Pancreas (tissue), 10 donors: ENCODE results near the gene NOTUM. TPM values are rescaled to one million over a fixed set of nuclear protein-coding genes. Genes with fewer than 3 reads are reported as not detected.
"Not testable (repeated sequence)": the region's sequence is repeated elsewhere in the genome, so short reads cannot be mapped to it uniquely, and the experiment has no call there.

Source experiments
- ATAC-seq, 4 donors: fragments of 200-7000 bp; cut with Tn5 transposase; one replicate each; pipeline versions ENCODE4 v1.8.0 to v1.9.1; 2020; ENCODE audit warnings: mild to moderate bottlenecking in 4 of 4, moderate library complexity in 4 of 4
- DNase-seq, 6 donors: peaks; one replicate each; pipeline ENCODE4 v3.0.0-alpha.2; 2020
- FAIRE-seq: peaks from 2 replicates; lab custom pipeline; 2012; peaks lifted over from hg19 to GRCh38; lab: Jason Lieb, UNC
- H3K27ac ChIP-seq, 4 donors: fragments of 200-600 bp; sonication (generic); 1 replicate in 3 of 4; 2 replicates in 1 of 4; pipeline versions ENCODE4 v1.5.0 to v1.8.0; 2020
- H3K27me3 ChIP-seq, 4 donors: fragments of 200-600 bp; one replicate each; pipeline ENCODE4 v1.8.0; 2021
- H3K36me3 ChIP-seq, 3 donors: fragments of 200-600 bp; sonication (generic) in 1 of 3; one replicate each; pipeline versions ENCODE4 v1.5.0 to v1.8.0; 2020 to 2021
- H3K4me1 ChIP-seq, 3 donors: fragments of 200-600 bp; one replicate each; pipeline ENCODE4 v1.8.0; 2021
- H3K4me3 ChIP-seq, 4 donors: fragments of 200-600 bp; sonication (generic) in 2 of 4; one replicate each; pipeline versions ENCODE4 v1.5.0 to v1.8.0; 2020 to 2021
- H3K9me3 ChIP-seq, 4 donors: fragments of 200-600 bp; one replicate each; pipeline ENCODE4 v1.8.0; 2021
- CTCF ChIP-seq, 4 donors: fragments of 200-600 bp; sonication (generic) in 3 of 4; IDR thresholded peaks; one replicate each; pipeline versions ENCODE4 v1.5.0 to v1.8.0; 2021; ENCODE audit warnings: antibody characterized with exemption in 4 of 4
- WGBS, 2 donors: extraction: QIAGEN DNeasy Blood & Tissue Kit; methylation state at CpG; one replicate each; pipeline ENCODE4 v1.1.7; 2013; 5-methylcytosine and 5-hydroxymethylcytosine counted together
- intact Hi-C, 3 donors: fragments of 100-400 bp; cut with DNase I; formaldehyde crosslinking; loops; one replicate each; pipeline versions ENCODE4 v1.11.1 to v1.14.2; 2022
- polyA plus RNA-seq, 2 donors: library from polyadenylated mRNA; stranded (reverse); fragments of 200-250 nt; gene quantifications; one replicate each; pipeline ENCODE4 v1.2.3, GENCODE V29; 2013
- total RNA-seq, 6 donors: library from RNA; stranded (reverse); fragmentation: NEBNext Ultra II Directional in 4 of 6; extraction: Animal tissue kit (Norgen Biotek cat#: 25700) in 4 of 6; gene quantifications; one replicate each; pipeline versions ENCODE4 v1.2.1 to v1.2.4, GENCODE V29; 2021 to 2023
- donor health status: healthy with polysubstance abuse.
- donor health status: DM: no; HTN: no; CAD: no; lungs with moderate emphysema.
- donor health status: DM: no; HTN: no; CAD: no.
- donor health status: control.
- donor health status: control.
- donor health status: Bipolar disorder and iron deficiency.
- donor health status: DM: yes; HTN: yes; CAD: no.
- donor health status: DM: no; HTN: no; CAD: no.
- donor health status: DM: no; HTN: no; CAD: no.
- donor health status: DM: yes; HTN: yes; CAD: no.

NOTUM gene
- total and polyA plus RNA-seq, 8 donors: 0.14 to 0.44 (median 0.21) TPM; not detected in 1

- no peak for FAIRE-seq
- H3K27ac ChIP-seq: no peak overlapping the region
- no peak for ATAC-seq
- H3K27me3 ChIP-seq: no peaks in the 10 kb centered on the region
- no peak overlapping the region for H3K4me3 ChIP-seq
- WGBS, 2 donors: 81 to 85% methylated on average over 19 of the region's 19 CpGs
- no peaks in the 10 kb centered on the region for H3K9me3 ChIP-seq
- no peak for TF ChIP-seq CTCF (IDR thresholded peaks at IDR 0.05)
- H3K36me3 ChIP-seq: no peaks in the 10 kb centered on the region
- H3K4me1 ChIP-seq: peaks cover 0 to 4% (median 0%) of the 10 kb centered on the region in 3 donors
- DNase-seq: no peak
- intact Hi-C loops: loop anchor here in 1 of 3 donors (10.0 kb wide), 1 partner anchor 60 kb away; no protein-coding TSS in a partner anchor
Observed at GRCh38 chr17:81954131-81955057, 6.6 kb downstream of the NOTUM start.

GRCh38 chr17:81953443-81953842 is 7.5 kb downstream of the NOTUM start:
- DNase-seq, ATAC-seq, H3K4me1 ChIP-seq, H3K27ac ChIP-seq, H3K9me3 ChIP-seq, H3K4me3 ChIP-seq, H3K27me3 ChIP-seq, FAIRE-seq, H3K36me3 ChIP-seq: not testable (repeated sequence)
- 78 to 88% methylated on average over 5 of the region's 5 CpGs for WGBS, 2 donors
- intact Hi-C loops: loop anchor here in 1 of 3 donors (10.0 kb wide), 1 partner anchor 61 kb away; no protein-coding TSS in a partner anchor

- WGBS, 2 donors: 74 to 78% methylated on average over 15 to 16 of the region's 16 CpGs
- FAIRE-seq: no peak
Observed at GRCh38 chr17:81952792-81953228, 8.2 kb downstream of the NOTUM start.

GRCh38 chr17:81951785-81952684 is 9.0 kb downstream of the NOTUM start:
- Histone ChIP-seq H3K4me3 (no peak overlapping the region), H3K4me1 (no peaks in the 10 kb centered on the region), H3K9me3 (no peaks in the 10 kb centered on the region), H3K36me3 (no peaks in the 10 kb centered on the region), H3K27ac (no peak overlapping the region), H3K27me3 (no peaks in the 10 kb centered on the region)
- ATAC-seq (no peak), FAIRE-seq (no peak), DNase-seq (no peak)
- TF ChIP-seq CTCF (IDR thresholded peaks at IDR 0.05): no peak
- intact Hi-C loops: loop anchor here in 1 of 3 donors (10.0 kb wide), 1 partner anchor 63 kb away; no protein-coding TSS in a partner anchor
- WGBS, 2 donors: 54 to 68% methylated on average over 12 to 13 of the region's 13 CpGs

More at GRCh38 chr17:81952792-81953228, 8.2 kb downstream of the NOTUM start:
- no peak for DNase-seq
- Histone ChIP-seq H3K27ac (no peak overlapping the region), H3K27me3 (no peaks in the 10 kb centered on the region), H3K36me3 (no peaks in the 10 kb centered on the region), H3K4me3 (no peak overlapping the region), H3K9me3 (no peaks in the 10 kb centered on the region), H3K4me1 (no peaks in the 10 kb centered on the region)
- intact Hi-C loops: loop anchor here in 1 of 3 donors (10.0 kb wide), 1 partner anchor 62 kb away; no protein-coding TSS in a partner anchor
- ATAC-seq: no peak
- TF ChIP-seq CTCF (IDR thresholded peaks at IDR 0.05): no peak

GRCh38 chr17:81950501-81950900 is 10.5 kb downstream of the NOTUM start:
- DNase-seq (no peak), ATAC-seq (no peak), FAIRE-seq (no peak)
- intact Hi-C loops: loop anchor here in 1 of 3 donors (10.0 kb wide), 1 partner anchor 64 kb away; no protein-coding TSS in a partner anchor
- Histone ChIP-seq H3K27me3 (no peaks in the 10 kb centered on the region), H3K4me3 (no peak overlapping the region), H3K27ac (no peak overlapping the region), H3K36me3 (no peaks in the 10 kb centered on the region), H3K4me1 (no peaks in the 10 kb centered on the region), H3K9me3 (no peaks in the 10 kb centered on the region)
- TF ChIP-seq CTCF (IDR thresholded peaks at IDR 0.05): no peak
- 84 to 86% methylated on average over 15 of the region's 15 CpGs for WGBS, 2 donors
